Neural cell (in vitro differentiated cells): ENCODE data around the gene CPNE6. TPM values are rescaled to one million over a fixed set of nuclear protein-coding genes. Genes with fewer than 3 reads are reported as not detected.

Source experiments
- H2AFZ ChIP-seq: fragments of 200-600, 300-800 bp; sonication (generic), shearing (Covaris generic); 2 replicates; pipeline ENCODE4 v1.6.0; 2014; ENCODE audit warnings: low read depth, mild to moderate bottlenecking, antibody characterized with exemption, low read length, moderate library complexity
- H3F3A ChIP-seq: fragments of 200-600 bp; shearing (Covaris generic); 2 replicates; pipeline ENCODE4 v1.6.1; 2016; ENCODE audit warnings: mild to moderate bottlenecking, moderate library complexity, mixed read lengths, antibody characterized with exemption, low read length; ENCODE audit not compliant: insufficient read depth, poor library complexity, severe bottlenecking
- H3K27ac ChIP-seq: fragments of 200-600, 300-800 bp; sonication (generic), shearing (Covaris generic); 2 replicates; pipeline ENCODE4 v1.5.1; 2014; ENCODE audit warnings: mild to moderate bottlenecking, low read length, moderate library complexity
- H3K27me3 ChIP-seq: fragments of 300-800, 200-600 bp; sonication (generic), shearing (Covaris generic); 2 replicates; pipeline ENCODE4 v1.6.0; 2014; ENCODE audit warnings: mild to moderate bottlenecking, low read depth, low read length, moderate library complexity; ENCODE audit not compliant: insufficient read depth
- H3K36me3 ChIP-seq: fragments of 300-800, 200-600 bp; sonication (generic), shearing (Covaris generic); 2 replicates; pipeline ENCODE4 v1.5.1; 2014; ENCODE audit warnings: mild to moderate bottlenecking, antibody characterized with exemption, low read length, moderate library complexity; ENCODE audit not compliant: insufficient read depth
- H3K4me2 ChIP-seq: fragments of 300-800, 200-600 bp; sonication (generic), shearing (Covaris generic); 2 replicates; pipeline ENCODE4 v1.6.0; 2014; ENCODE audit warnings: mild to moderate bottlenecking, low read length
- H3K4me3 ChIP-seq: fragments of 300-800, 200-600 bp; sonication (generic), shearing (Covaris generic); 2 replicates; pipeline ENCODE4 v1.5.1; 2014; ENCODE audit warnings: mild to moderate bottlenecking, low read length, moderate library complexity
- H3K79me2 ChIP-seq: fragments of 200-600 bp; shearing (Covaris generic); replicated peaks from 2 replicates; pipeline ENCODE4 v1.6.0; 2014; ENCODE audit warnings: mild to moderate bottlenecking, low read length, moderate library complexity; ENCODE audit not compliant: insufficient read depth
- H3K9ac ChIP-seq: fragments of 300-800, 200-600 bp; sonication (generic), shearing (Covaris generic); 2 replicates; pipeline ENCODE4 v1.6.1; 2016; ENCODE audit warnings: mild to moderate bottlenecking, low read length, mixed read lengths
- H3K9me2 ChIP-seq: fragments of 200-600 bp; shearing (Covaris generic); 2 replicates; pipeline ENCODE4 v1.6.1; 2016; ENCODE audit warnings: mild to moderate bottlenecking, low read length, mixed read lengths; ENCODE audit not compliant: insufficient read depth
- H3K9me3 ChIP-seq: fragments of 200-600, 300-800 bp; sonication (generic), shearing (Covaris generic); 2 replicates; pipeline ENCODE4 v1.6.1; 2016; ENCODE audit warnings: mild to moderate bottlenecking, mixed run types, low read length, moderate library complexity, mixed read lengths
- H4K20me1 ChIP-seq: fragments of 200-600 bp; shearing (Covaris generic); 2 replicates; pipeline ENCODE4 v1.6.1; 2016; ENCODE audit warnings: mild to moderate bottlenecking, mixed run types; ENCODE audit not compliant: insufficient read depth
- CTCF ChIP-seq: fragments of 450-650 bp; IDR thresholded peaks from 2 replicates; pipeline ENCODE4 v1.5.1; 2014; ENCODE audit warnings: antibody characterized with exemption, mild to moderate bottlenecking, moderate library complexity; ENCODE audit not compliant: poor library complexity, severe bottlenecking
- EP300 ChIP-seq: fragments of 450-650 bp; conservative IDR thresholded peaks from 2 replicates; pipeline ENCODE4 v1.6.1; 2014; ENCODE audit warnings: antibody characterized with exemption, mild to moderate bottlenecking, moderate library complexity; ENCODE audit not compliant: poor library complexity, severe bottlenecking
- EZH2 ChIP-seq: fragments of 200-600, 300-800 bp; shearing (Covaris generic), sonication (generic); IDR thresholded peaks from 2 replicates; pipeline ENCODE4 v1.6.1; 2014; ENCODE audit warnings: antibody characterized with exemption, low read length, borderline replicate concordance, mild to moderate bottlenecking; ENCODE audit not compliant: insufficient read depth, poor library complexity, severe bottlenecking
- MXI1 ChIP-seq: fragments of 450-650 bp; conservative IDR thresholded peaks from 2 replicates; pipeline ENCODE4 v1.6.1; 2014; ENCODE audit warnings: antibody characterized with exemption, mild to moderate bottlenecking; ENCODE audit not compliant: poor library complexity, severe bottlenecking
- POLR2AphosphoS5 ChIP-seq: IDR thresholded peaks from 2 replicates; pipeline ENCODE4 v1.6.1; 2012
- RAD21 ChIP-seq: fragments of 450-650 bp; conservative IDR thresholded peaks from 2 replicates; pipeline ENCODE4 v1.6.1; 2014; ENCODE audit warnings: antibody characterized with exemption, mild to moderate bottlenecking, moderate library complexity
- REST ChIP-seq: IDR thresholded peaks from 2 replicates; pipeline ENCODE4 v1.6.1; 2012; ENCODE audit warnings: borderline replicate concordance
- SMC3 ChIP-seq: fragments of 450-650 bp; conservative IDR thresholded peaks from 2 replicates; pipeline ENCODE4 v1.6.1; 2014; ENCODE audit warnings: antibody characterized with exemption, mild to moderate bottlenecking, moderate library complexity; ENCODE audit not compliant: poor library complexity
- TAF1 ChIP-seq: IDR thresholded peaks from 2 replicates; pipeline ENCODE4 v1.6.1; 2012; ENCODE audit warnings: low read depth
- polyA plus RNA-seq: library from polyadenylated mRNA; depleted of rRNA; stranded (reverse); fragments of >200 nt; gene quantifications from 2 replicates; pipeline ENCODE4 v1.2.3, GENCODE V29; 2014

Gene CPNE6
- polyA plus RNA-seq, 1 donor from 2014 or later, result 4.1 TPM

GRCh38 chr14:24092110-24092504 lies 20.7 kb downstream of the CPNE6 start:
- TF ChIP-seq REST, result no peak
- no peak for TF ChIP-seq EP300
- TF ChIP-seq MXI1, result no peak
- no peak for TF ChIP-seq EZH2
- TF ChIP-seq CTCF, result no peak
- no peak for TF ChIP-seq RAD21
- TF ChIP-seq SMC3, result no peak
- TF ChIP-seq POLR2AphosphoS5, result no peak
- no peak for TF ChIP-seq TAF1
- no peaks in the 10 kb centered on the region for H3K9me3 ChIP-seq
- H2AFZ ChIP-seq, result no peak overlapping the region
- H3K9me2 ChIP-seq, result no peaks in the 10 kb centered on the region
- no peaks in the 10 kb centered on the region for H3K36me3 ChIP-seq
- H3K27me3 ChIP-seq, result peaks cover 16% of the 10 kb centered on the region
- no peaks in the 10 kb centered on the region for H3F3A ChIP-seq
- H4K20me1 ChIP-seq, result no peaks in the 10 kb centered on the region
- H3K4me2 ChIP-seq, result no peak overlapping the region
- H3K4me3 ChIP-seq, result no peak overlapping the region
- H3K27ac ChIP-seq, result no peak overlapping the region
- H3K9ac ChIP-seq, result no peak overlapping the region
- H3K79me2 ChIP-seq, result no peaks in the 10 kb centered on the region

GRCh38 chr14:24092505-24093206 lies 21.3 kb downstream of the CPNE6 start:
- Histone ChIP-seq H3K4me2 (no peak overlapping the region), H3K27me3 (peaks cover 16% of the 10 kb centered on the region), H3K79me2 (no peaks in the 10 kb centered on the region), H3K27ac (no peak overlapping the region), H3F3A (no peaks in the 10 kb centered on the region), H2AFZ (no peak overlapping the region), H3K36me3 (no peaks in the 10 kb centered on the region), H3K4me3 (no peak overlapping the region), H3K9me2 (no peaks in the 10 kb centered on the region), H3K9me3 (no peaks in the 10 kb centered on the region), H4K20me1 (no peaks in the 10 kb centered on the region), H3K9ac (no peak overlapping the region)
- TF ChIP-seq POLR2AphosphoS5, result no peak
- no peak for TF ChIP-seq EP300
- TF ChIP-seq MXI1, result no peak
- no peak for TF ChIP-seq REST
- TF ChIP-seq RAD21, result no peak
- no peak for TF ChIP-seq CTCF
- no peak for TF ChIP-seq TAF1
- no peak for TF ChIP-seq EZH2
- no peak for TF ChIP-seq SMC3
